Endothelial cell of umbilical vein (primary cell): ENCODE measurements around the gene TSG101. TPM values are rescaled to one million over a fixed set of nuclear protein-coding genes. Genes with fewer than 3 reads are reported as not detected.

Source experiments
- BruUV-seq: library from RNA; stranded (reverse); fragments of 400-500 nt; replicated peaks from 2 replicates; lab custom pipeline; 2021; lab: Mats Ljungman, UMichigan
- CTCF ChIA-PET: fragments of 300-600, 350-600 bp; sonication (Branson Sonifier 250); formaldehyde crosslinking; loops from one replicate; lab custom pipeline; 2021; ENCODE audit warnings: antibody characterized with exemption, inconsistent platforms; lab: Charles Lee
- POLR2A ChIA-PET: fragments of 300-600, 350-600 bp; sonication (Branson Sonifier 250); formaldehyde crosslinking; loops from one replicate; lab custom pipeline; 2021; ENCODE audit warnings: antibody characterized with exemption, inconsistent platforms; lab: Charles Lee
- DNase-seq: peaks from one replicate; pipeline ENCODE4 v3.0.0-alpha.2; 2011; ENCODE audit warnings: low read depth, low spot score
- FAIRE-seq: peaks from 2 replicates; lab custom pipeline; 2011; peaks lifted over from hg19 to GRCh38; lab: Jason Lieb, UNC
- H2AFZ ChIP-seq: 2 replicates; pipeline ENCODE4 v1.6.0; 2012; ENCODE audit warnings: low read depth, low read length, control low read depth, inconsistent platforms
- H3K27ac ChIP-seq: 2 replicates; pipeline ENCODE4 v1.5.1; 2011; ENCODE audit warnings: low read depth, mild to moderate bottlenecking, control low read depth, low read length, moderate library complexity; ENCODE audit not compliant: insufficient read depth
- H3K27me3 ChIP-seq, 2 experiments: 2 replicates each; pipeline versions ENCODE4 v1.6.0 to v1.6.1; 2011; ENCODE audit warnings: low read length in 2 of 2, mixed read lengths in 1 of 2; ENCODE audit not compliant: control insufficient read depth in 2 of 2, insufficient read depth in 2 of 2
- H3K36me3 ChIP-seq, 2 experiments: 2 replicates in 1 of 2; 3 replicates in 1 of 2; pipeline ENCODE4 v1.5.1; 2011; ENCODE audit warnings: low read length in 2 of 2, mild to moderate bottlenecking in 1 of 2, moderate library complexity in 1 of 2; ENCODE audit not compliant: control insufficient read depth in 2 of 2, insufficient read depth in 2 of 2; ENCODE audit errors: extremely low read depth in 1 of 2
- H3K4me1 ChIP-seq: 3 replicates; pipeline ENCODE4 v1.5.1; 2011; ENCODE audit warnings: mild to moderate bottlenecking, low read length; ENCODE audit not compliant: control insufficient read depth, insufficient read depth; ENCODE audit errors: extremely low read depth
- H3K4me2 ChIP-seq: 2 replicates; pipeline ENCODE4 v1.6.1; 2011; ENCODE audit warnings: low read length, control low read depth, mixed read lengths; ENCODE audit not compliant: insufficient read depth
- H3K4me3 ChIP-seq, 3 experiments: fragments of 200-600 bp in 1 of 3; sonication (generic), shearing (Covaris generic) in 1 of 3; replicated peaks in 1 of 3; 2 replicates each; pipeline ENCODE4 v1.5.1; 2011 to 2016; ENCODE audit warnings: control low read depth in 3 of 3, low read length in 3 of 3, mild to moderate bottlenecking in 2 of 3, inconsistent platforms in 1 of 3, low read depth in 1 of 3, moderate library complexity in 1 of 3; ENCODE audit not compliant: insufficient read depth in 1 of 3
- H3K79me2 ChIP-seq: 2 replicates; pipeline ENCODE4 v1.6.0; 2012; ENCODE audit warnings: low read length, inconsistent platforms; ENCODE audit not compliant: control insufficient read depth, insufficient read depth
- H3K9ac ChIP-seq: replicated peaks from 2 replicates; pipeline ENCODE3; 2011; ENCODE audit warnings: low read length, control low read depth; ENCODE audit not compliant: insufficient read depth; ENCODE audit errors: extremely low read depth
- H3K9me1 ChIP-seq: replicated peaks from 3 replicates; pipeline ENCODE4 v1.6.0; 2011; ENCODE audit warnings: mild to moderate bottlenecking, low read length; ENCODE audit not compliant: control insufficient read depth, insufficient read depth; ENCODE audit errors: extremely low read depth
- H3K9me3 ChIP-seq: replicated peaks from 2 replicates; pipeline ENCODE4 v1.5.1; 2012; ENCODE audit warnings: low read length, inconsistent platforms; ENCODE audit not compliant: control insufficient read depth, insufficient read depth
- H4K20me1 ChIP-seq: replicated peaks from 2 replicates; pipeline ENCODE3; 2011; ENCODE audit warnings: mild to moderate bottlenecking, low read length; ENCODE audit not compliant: control insufficient read depth, insufficient read depth; ENCODE audit errors: extremely low read depth
- CTCF ChIP-seq, 2 donors: IDR thresholded peaks; 1 replicate in 1 of 2; 2 replicates in 1 of 2; pipeline ENCODE4 v1.5.1; 2011; ENCODE audit warnings: low read length in 2 of 2, mild to moderate bottlenecking in 2 of 2, moderate library complexity in 2 of 2, control low read depth in 1 of 2, inconsistent platforms in 1 of 2, low read depth in 1 of 2; ENCODE audit not compliant: insufficient read depth in 1 of 2; ENCODE audit errors: extremely low read depth in 1 of 2
- EZH2 ChIP-seq: IDR thresholded peaks from 2 replicates; pipeline ENCODE4 v1.6.1; 2012; ENCODE audit warnings: borderline replicate concordance, low read depth, mild to moderate bottlenecking, moderate library complexity, low read length, inconsistent platforms; ENCODE audit not compliant: severe bottlenecking
- FOS ChIP-seq: IDR thresholded peaks from 2 replicates; pipeline ENCODE4 v1.6.1; 2011; ENCODE audit warnings: mild to moderate bottlenecking, low read length, moderate library complexity, borderline replicate concordance; ENCODE audit not compliant: insufficient read depth
- GATA2 ChIP-seq: IDR thresholded peaks from 2 replicates; pipeline ENCODE4 v1.7.0; 2011; ENCODE audit warnings: low read depth, mild to moderate bottlenecking, moderate library complexity, mixed read lengths, low read length; ENCODE audit not compliant: insufficient read length, insufficient read depth
- JUN ChIP-seq: IDR thresholded peaks from 2 replicates; pipeline ENCODE4 v1.6.1; 2011; ENCODE audit warnings: borderline replicate concordance, low read depth; ENCODE audit not compliant: insufficient read length, insufficient read depth
- MAX ChIP-seq: IDR thresholded peaks from 2 replicates; pipeline ENCODE4 v1.6.1; 2011; ENCODE audit not compliant: insufficient read depth, insufficient read length
- MYC ChIP-seq: IDR thresholded peaks from one replicate; pipeline ENCODE4 v1.6.1; 2011; ENCODE audit warnings: mild to moderate bottlenecking, low read depth, low read length
- POLR2A ChIP-seq: IDR thresholded peaks from 2 replicates; pipeline ENCODE4 v1.6.1; 2012; ENCODE audit warnings: low read depth, mild to moderate bottlenecking, control low read depth, low read length
- POLR2AphosphoS5 ChIP-seq: IDR thresholded peaks from 2 replicates; pipeline ENCODE4 v1.6.1; 2012; ENCODE audit warnings: low read depth, mild to moderate bottlenecking, control low read depth, low read length, moderate library complexity; ENCODE audit not compliant: insufficient read depth
- dilution Hi-C: fragments of 300-500 bp; cut with MboI; formaldehyde crosslinking; loops from one replicate; pipeline ENCODE4 v1.15.0; 2019; ENCODE audit warnings: low sequenced_read_pairs; ENCODE audit not compliant: extremely low pct_ligation_motif_present
- intact Hi-C: fragments of 100-400 bp; cut with micrococcal nuclease; formaldehyde crosslinking; loops from one replicate; pipeline ENCODE4 v1.10.0; 2022
- polyA plus RNA-seq, 4 experiments: library from polyadenylated mRNA; depleted of rRNA in 3 of 4; stranded (reverse) in 3 of 4; unstranded in 1 of 4; fragments of >200 nt; gene quantifications; 2 replicates each; pipeline versions ENCODE4 v1.2.1 to v1.2.3, GENCODE V29; 2011 to 2012; ENCODE audit warnings: missing spikeins in 1 of 4
- total RNA-seq: library from RNA; stranded (reverse); gene quantifications from 2 replicates; pipeline ENCODE4 v1.2.3, GENCODE V29; 2021

TSG101 gene
- total and polyA plus RNA-seq, 2 donors (not counting 3 experiments of a cell fraction or from before 2014, with no cell fraction given) = 41.3 to 163 TPM

- no peak for TF ChIP-seq FOS
- no peak for TF ChIP-seq GATA2
- no peak for TF ChIP-seq EZH2
- no peak for TF ChIP-seq CTCF (IDR thresholded peaks at IDR 0.05; ENCODE audit: extremely low read depth in 1 of 2, insufficient read depth in 1 of 2, low read depth in 1 of 2, low read length in 2 of 2)
- TF ChIP-seq POLR2A = no peak
- no peak for TF ChIP-seq MYC
- no peak for TF ChIP-seq POLR2AphosphoS5
- no peak for TF ChIP-seq MAX
- TF ChIP-seq JUN = no peak
- Histone ChIP-seq H3K27ac (no peak overlapping the region), H2AFZ (no peak overlapping the region), H3K4me1 (no peaks in the 10 kb centered on the region), H3K4me3 (no peak overlapping the region), H4K20me1 (no peaks in the 10 kb centered on the region), H3K27me3 (no peaks in the 10 kb centered on the region), H3K4me2 (no peak overlapping the region), H3K36me3 (peaks cover 4 to 11% of the 10 kb centered on the region in 2 experiments), H3K9ac (no peak overlapping the region), H3K9me3 (no peaks in the 10 kb centered on the region), H3K9me1 (no peaks in the 10 kb centered on the region), H3K79me2 (no peaks in the 10 kb centered on the region)
- dilution Hi-C loops (no loop called here), intact Hi-C loops (no loop called here)
- FAIRE-seq (no peak), DNase-seq (no peak)
- CTCF ChIA-PET = no interaction called here
- POLR2A ChIA-PET = no interaction called here
- no TSS peak for BruUV-seq
These were observed 40.7 kb downstream of the TSG101 start for GRCh38 chr11:18485913-18486528.
